HG02884 (cell line): Measurements from ENCODE around the gene GNAT1.

Experiments
- ATAC-seq: cut with Tn5 transposase; IDR thresholded peaks from one replicate; pipeline ENCODE4 v1.9.1; 2021; ENCODE audit warnings: mild to moderate bottlenecking, moderate library complexity; ENCODE audit not compliant: unreplicated experiment

Gene GNAT1

GRCh38 chr3:50174947-50175524 lies 16.4 kb upstream of the GNAT1 start:
- no peak for ATAC-seq

DNA sequence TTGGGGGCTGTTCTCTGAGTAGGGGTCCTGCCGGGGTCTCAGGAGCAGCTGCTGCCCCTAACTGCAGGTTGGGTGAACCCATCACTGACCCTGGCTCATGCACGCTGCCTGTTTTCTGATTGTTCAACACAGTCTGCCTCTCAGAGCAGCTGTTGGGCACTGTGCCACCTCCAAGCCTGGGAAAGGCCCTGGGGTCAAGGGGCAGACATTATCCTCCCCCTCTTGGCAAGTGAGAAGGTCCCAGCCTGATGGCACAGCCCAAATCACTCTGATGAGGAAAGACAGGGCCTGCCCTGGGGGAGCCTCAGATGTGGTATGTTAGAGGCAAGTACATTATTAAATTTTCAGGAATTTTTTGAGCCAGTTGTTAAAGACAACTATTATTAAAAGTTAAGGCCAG lies 14.1 kb upstream of the GNAT1 start:
- ATAC-seq, result no peak

DNA sequence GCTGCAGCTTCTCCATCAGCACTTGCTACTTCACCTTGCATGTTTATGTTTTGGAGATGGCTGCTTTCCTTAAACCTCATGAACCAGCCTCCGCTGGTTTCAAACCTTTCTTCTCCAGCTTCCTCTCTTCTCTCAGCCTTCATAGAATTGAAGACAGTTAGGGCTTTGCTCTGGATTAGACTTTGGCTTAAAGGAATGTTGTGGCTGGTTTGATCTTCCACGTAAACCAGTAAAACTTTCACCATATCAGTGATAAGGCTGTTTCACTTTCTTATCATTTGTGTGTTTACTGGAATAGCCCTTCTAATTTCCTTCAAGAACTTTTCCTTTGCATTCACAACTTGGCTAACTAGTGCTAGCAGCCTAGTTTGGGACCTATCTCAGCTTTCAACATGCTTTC lies 11.7 kb upstream of the GNAT1 start:
- ATAC-seq, result no peak

GRCh38 chr3:50181985-50182384 lies 9.4 kb upstream of the GNAT1 start:
- no peak for ATAC-seq

GRCh38 chr3:50182533-50183099 lies 8.8 kb upstream of the GNAT1 start:
- no peak for ATAC-seq

- no peak for ATAC-seq
Observed at GRCh38 chr3:50183755-50184154, 7.7 kb upstream of the GNAT1 start.

DNA sequence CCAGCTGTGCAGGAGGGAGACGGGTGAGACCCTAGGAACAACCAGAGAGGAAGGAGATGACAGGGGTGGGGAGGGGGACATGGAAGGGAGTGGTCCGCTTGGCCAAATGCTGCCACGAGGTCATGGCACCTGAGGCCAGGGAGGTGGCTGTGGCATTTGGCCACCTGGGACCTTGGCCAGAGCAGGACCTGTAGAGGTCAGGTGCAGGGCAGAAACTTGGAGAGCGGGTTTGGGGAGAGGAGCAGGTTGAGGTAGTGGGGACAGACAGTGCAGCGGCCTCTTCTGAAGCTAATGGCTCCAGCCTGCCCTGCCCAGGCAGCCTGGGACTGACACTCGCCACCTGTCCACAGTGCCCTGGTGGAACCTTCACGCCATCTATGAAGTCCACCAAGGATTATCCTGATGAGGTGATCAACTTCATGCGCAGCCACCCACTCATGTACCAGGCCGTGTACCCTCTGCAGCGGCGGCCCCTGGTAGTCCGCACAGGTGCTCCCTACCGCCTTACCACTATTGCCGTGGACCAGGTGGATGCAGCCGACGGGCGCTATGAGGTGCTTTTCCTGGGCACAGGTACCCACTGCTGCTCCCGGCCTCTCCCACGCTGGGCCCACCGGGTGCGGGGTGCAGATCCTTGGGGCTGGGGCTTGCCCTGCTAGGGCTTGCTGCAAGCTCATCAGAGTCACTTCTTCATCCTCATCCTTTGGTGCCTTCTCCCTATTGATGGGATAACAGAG lies 7.0 kb upstream of the GNAT1 start:
- ATAC-seq, result no peak

GRCh38 chr3:50185230-50185629 lies 6.2 kb upstream of the GNAT1 start:
- ATAC-seq, result no peak

DNA sequence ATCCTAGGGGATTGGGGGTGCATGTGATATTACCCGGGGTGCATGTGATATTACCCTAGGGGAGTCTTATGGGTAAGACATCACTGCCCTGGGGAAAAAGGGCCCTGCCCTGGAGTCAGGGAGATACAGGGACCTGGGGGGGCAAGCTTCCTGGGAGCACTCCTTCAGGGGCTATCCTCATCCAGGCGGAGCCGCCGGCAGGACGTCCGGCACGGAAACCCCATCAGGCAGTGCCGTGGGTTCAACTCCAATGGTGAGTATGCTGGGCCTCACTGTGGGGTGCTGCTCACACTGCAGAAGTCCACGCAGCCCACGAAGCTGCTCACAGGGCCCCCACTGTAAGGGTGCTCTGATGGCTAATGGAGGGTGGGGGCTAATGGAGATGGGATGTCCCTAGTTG lies 5.3 kb upstream of the GNAT1 start:
- no peak for ATAC-seq

GRCh38 chr3:50187750-50188149 lies 3.7 kb upstream of the GNAT1 start:
- ATAC-seq, result no peak

DNA sequence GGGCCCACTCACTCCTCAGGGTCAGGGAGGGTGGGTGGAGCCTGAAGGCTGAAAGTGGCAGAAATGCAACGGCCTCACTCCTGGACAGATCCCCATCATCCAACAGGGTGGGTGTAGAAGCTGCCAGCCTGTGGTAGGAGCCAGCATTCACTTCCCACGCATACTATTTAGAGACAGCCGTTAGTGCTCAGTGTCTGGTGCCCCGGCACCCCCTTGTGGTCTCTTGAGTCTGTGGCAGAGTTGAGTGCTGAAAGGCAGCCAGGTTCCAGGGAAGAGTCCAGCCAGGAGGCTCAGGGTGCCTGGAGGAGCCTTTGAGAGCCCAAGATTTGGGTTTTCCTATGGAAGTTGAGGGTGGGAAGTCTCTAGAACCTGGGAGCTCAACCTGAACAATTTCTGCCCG lies 2.1 kb upstream of the GNAT1 start:
- no peak for ATAC-seq

DNA sequence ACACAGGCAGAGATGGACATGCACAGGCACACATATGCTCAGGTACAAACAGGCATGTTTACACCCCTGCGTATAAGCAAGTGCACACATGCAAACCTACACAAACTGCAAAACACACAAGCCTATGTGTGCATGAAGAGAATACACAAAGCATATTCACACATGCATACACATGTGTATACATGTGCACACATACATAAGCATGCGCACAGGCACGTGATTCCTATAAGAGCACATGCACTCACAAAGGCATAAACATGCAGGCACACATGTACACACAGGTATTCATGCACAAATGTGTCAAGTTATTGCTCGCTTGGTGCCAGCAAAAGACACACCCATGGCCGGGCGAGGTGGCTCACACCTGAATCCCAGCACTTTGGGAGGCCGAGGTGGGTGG lies 1.4 kb upstream of the GNAT1 start:
- ATAC-seq, result no peak

DNA sequence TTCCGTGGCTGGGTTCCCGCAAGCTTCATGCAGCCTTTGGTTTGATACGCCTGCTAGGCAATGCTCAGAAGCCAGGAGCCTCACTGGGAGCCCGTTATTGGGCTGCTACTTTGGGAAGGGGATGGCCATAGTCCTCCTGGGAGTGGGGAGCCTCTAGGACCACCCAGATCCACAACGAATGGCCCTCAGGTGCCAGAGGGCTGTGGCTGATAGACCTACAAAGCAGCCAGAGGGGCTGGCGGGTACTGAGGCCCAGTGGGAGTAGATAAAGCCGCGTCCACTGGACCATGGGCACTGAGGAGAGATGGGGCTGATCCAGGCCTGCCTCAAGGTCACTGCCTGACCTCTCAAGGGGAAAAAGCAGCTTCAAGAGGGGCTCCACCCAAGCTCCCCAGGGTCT lies 714 bp downstream of the GNAT1 start:
- ATAC-seq, result no peak

GRCh38 chr3:50192689-50193141 lies 1.3 kb downstream of the GNAT1 start:
- no peak for ATAC-seq

DNA sequence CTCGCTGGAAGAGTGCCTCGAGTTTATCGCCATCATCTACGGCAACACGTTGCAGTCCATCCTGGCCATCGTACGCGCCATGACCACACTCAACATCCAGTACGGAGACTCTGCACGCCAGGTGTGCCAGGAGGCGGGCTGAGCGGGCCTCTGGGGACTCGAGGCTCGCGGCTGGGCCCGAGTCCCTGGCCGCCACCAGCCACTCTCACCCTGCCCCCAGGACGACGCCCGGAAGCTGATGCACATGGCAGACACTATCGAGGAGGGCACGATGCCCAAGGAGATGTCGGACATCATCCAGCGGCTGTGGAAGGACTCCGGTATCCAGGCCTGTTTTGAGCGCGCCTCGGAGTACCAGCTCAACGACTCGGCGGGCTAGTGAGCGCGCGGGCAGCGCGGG lies 1.9 kb downstream of the GNAT1 start:
- no peak for ATAC-seq

DNA sequence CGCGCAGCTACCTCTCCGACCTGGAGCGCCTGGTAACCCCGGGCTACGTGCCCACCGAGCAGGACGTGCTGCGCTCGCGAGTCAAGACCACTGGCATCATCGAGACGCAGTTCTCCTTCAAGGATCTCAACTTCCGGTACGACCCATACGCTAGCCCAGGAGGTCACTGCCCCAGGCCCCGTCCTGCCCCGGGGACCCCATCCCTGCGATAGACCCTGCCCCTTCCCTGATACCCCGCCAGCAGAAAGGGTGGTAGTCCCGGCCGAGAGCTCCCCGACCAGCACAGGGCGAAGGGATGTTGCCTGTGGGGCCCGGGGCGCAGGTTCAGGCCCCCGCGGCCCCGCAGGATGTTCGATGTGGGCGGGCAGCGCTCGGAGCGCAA lies 2.3 kb downstream of the GNAT1 start:
- no peak for ATAC-seq

- ATAC-seq, result no peak
Observed at GRCh38 chr3:50194128-50194902, 2.9 kb downstream of the GNAT1 start.

DNA sequence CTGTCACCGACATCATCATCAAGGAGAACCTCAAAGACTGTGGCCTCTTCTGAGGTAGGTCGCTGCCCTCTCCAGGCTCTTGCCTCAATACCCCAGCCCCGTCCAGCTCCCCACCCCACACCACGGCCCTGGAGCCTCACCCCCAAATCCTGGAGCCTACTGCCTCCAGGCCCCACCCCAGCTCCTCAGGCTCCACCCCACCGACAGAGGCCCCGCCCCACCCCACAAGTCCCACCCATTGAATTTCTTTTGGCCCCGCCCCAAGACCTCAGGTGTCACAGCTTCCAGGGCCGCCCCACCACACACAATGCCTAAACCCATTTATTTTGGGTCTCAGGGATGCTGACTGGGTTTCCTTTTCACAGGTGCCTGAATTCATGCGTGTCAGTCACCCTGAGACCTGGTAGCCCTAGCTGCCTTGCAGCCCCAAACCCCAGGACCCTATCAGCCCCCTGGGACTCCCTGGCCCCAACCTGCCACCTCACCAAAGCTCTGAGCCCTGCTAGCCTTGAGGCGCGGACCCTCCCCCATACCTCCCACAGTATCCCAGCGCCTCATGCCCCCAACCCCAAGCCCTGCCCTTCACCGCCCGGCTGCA lies 3.6 kb downstream of the GNAT1 start:
- no peak for ATAC-seq

DNA sequence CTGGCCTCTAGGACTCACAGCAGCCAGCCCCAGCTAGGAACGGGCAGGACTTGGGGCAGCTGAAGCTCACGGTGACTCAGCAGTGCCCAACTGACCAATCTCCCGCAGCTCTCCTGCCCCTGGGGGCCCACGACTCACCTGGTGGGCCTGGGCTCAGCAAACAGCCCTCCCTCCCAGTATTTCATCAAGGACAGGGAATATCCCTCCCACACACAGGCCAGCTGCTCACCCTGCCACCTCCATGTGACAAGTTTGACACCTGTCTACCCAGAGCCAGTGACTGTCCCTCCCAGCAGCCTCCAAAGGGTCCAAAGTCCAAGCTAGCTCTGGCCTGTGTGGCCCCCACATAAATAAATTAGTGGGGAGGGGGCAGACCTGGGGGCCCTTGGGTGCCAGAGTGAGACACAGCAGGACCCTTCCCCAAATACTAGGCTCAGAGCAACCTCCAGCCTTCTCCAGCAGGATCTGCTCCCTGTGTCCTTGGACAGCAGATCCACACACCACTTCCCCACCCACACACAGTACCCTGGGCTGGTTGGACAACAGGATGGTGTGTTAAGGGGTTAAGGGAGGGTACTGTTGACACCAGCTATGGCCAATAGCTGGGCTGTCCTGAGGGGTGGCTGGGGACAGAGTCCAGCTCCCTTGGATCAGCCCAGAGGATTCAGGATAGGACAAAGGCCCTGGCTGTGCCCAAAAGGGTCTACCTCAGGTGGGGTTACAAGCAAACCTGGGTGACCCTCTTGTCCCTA lies 4.3 kb downstream of the GNAT1 start:
- ATAC-seq, result no peak

GRCh38 chr3:50196253-50196801 lies 4.9 kb downstream of the GNAT1 start:
- no peak for ATAC-seq
